HG02870 (cell line): Measurements from ENCODE around the gene GOLPH3.
"Not testable (repeated sequence)": the region's sequence is repeated elsewhere in the genome, so short reads cannot be mapped to it uniquely, and the experiment has no call there.

Experiments
- ATAC-seq: cut with Tn5 transposase; IDR thresholded peaks from one replicate; pipeline ENCODE4 v1.9.1; 2021; ENCODE audit warnings: mild to moderate bottlenecking, moderate library complexity; ENCODE audit not compliant: unreplicated experiment

GOLPH3 gene

GRCh38 chr5:32172186-32172911 lies 1.8 kb downstream of the GOLPH3 start:
- not testable (repeated sequence) for ATAC-seq

GRCh38 chr5:32170303-32171151 lies 3.6 kb downstream of the GOLPH3 start:
- no peak for ATAC-seq

GRCh38 chr5:32168460-32169033 lies 5.6 kb downstream of the GOLPH3 start:
- no peak for ATAC-seq

GRCh38 chr5:32165597-32165996 lies 8.5 kb downstream of the GOLPH3 start:
- ATAC-seq = no peak

- peak; percentile 46 for ATAC-seq
These were observed 10.3 kb downstream of the GOLPH3 start for GRCh38 chr5:32163785-32164184.

- no peak for ATAC-seq
These were observed 11.1 kb downstream of the GOLPH3 start for GRCh38 chr5:32163053-32163452.

GRCh38 chr5:32160228-32160627 lies 13.9 kb downstream of the GOLPH3 start:
- no peak for ATAC-seq

- ATAC-seq = no peak
These were observed 14.6 kb downstream of the GOLPH3 start for GRCh38 chr5:32159328-32160072.

GRCh38 chr5:32158679-32158975 lies 15.5 kb downstream of the GOLPH3 start:
- ATAC-seq = no peak

GRCh38 chr5:32157078-32157477 lies 17.0 kb downstream of the GOLPH3 start:
- ATAC-seq = no peak

- no peak for ATAC-seq
These were observed 17.5 kb downstream of the GOLPH3 start for GRCh38 chr5:32156635-32157034.

- ATAC-seq = no peak
These were observed 18.9 kb downstream of the GOLPH3 start for GRCh38 chr5:32155211-32155610.

- no peak for ATAC-seq
These were observed 20.4 kb downstream of the GOLPH3 start for GRCh38 chr5:32153723-32154122.

GRCh38 chr5:32151198-32151597 lies 22.9 kb downstream of the GOLPH3 start:
- ATAC-seq = no peak

GRCh38 chr5:32150366-32150765 lies 23.8 kb downstream of the GOLPH3 start:
- ATAC-seq = no peak

GRCh38 chr5:32147959-32148358 lies 26.2 kb downstream of the GOLPH3 start:
- no peak for ATAC-seq

- no peak for ATAC-seq
These were observed 26.9 kb downstream of the GOLPH3 start for GRCh38 chr5:32147236-32147635.

GRCh38 chr5:32145378-32145777 lies 28.7 kb downstream of the GOLPH3 start:
- ATAC-seq = no peak

- no peak for ATAC-seq
These were observed 29.5 kb downstream of the GOLPH3 start for GRCh38 chr5:32144378-32145207.

- no peak for ATAC-seq
These were observed 30.3 kb downstream of the GOLPH3 start for GRCh38 chr5:32143617-32144377.
